Inferior parietal cortex (tissue), 1 donor: ENCODE data around the gene CELF1.
"Not testable (repeated sequence)": the region's sequence is repeated elsewhere in the genome, so short reads cannot be mapped to it uniquely, and the experiment has no call there.

Experiments used
- DNase-seq: peaks from one replicate; pipeline ENCODE4 v3.0.0-alpha.2; 2016; ENCODE audit errors: extremely low spot score

Gene CELF1

DNA sequence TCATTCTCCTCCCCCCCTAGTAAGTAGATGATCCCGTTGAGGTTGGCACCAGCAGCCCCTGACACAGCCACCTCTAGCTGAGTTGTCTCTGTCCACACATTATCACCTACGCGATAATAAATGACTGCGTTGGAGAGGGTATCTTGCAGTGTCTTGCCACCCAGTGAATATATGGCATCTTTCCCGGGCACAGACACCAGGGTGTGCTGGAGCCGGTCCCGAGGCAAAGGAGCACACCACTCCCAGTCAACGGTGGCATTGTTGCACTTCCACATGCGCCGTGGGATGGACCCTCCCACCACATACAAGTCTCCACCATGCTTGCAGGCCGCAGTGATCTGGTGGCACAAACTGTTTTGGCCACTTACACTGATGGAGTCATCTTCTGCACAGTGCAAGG, 20.4 kb upstream of the CELF1 start:
- DNase-seq, result peak; percentile 31

DNA sequence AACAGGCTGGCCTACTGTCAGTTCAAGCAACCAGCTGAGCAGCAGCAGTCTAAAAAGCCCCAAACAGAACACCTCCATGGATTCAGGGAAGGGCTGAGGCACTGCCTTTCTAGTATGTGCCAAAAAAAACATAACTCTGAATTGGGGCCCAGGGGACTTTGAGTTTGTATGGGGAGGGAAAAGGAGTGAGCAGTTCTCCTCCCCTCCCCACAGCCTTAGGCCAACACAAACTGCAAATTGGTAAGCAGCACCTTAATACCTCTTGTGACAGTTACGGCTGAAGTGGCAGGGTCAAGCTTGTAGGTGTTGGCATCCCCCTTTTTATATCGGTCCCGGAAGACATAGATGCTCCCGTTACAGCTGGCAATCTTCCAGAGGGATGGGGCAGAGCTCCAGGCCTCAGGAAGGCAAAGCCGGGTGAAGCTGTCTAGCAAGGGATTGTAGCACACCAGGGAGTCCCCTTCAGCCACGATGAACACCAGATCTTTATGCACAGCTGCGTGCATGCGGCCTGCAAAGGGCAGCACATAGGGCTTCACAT, 19.9 kb upstream of the CELF1 start:
- DNase-seq, result peak; percentile 17

DNA sequence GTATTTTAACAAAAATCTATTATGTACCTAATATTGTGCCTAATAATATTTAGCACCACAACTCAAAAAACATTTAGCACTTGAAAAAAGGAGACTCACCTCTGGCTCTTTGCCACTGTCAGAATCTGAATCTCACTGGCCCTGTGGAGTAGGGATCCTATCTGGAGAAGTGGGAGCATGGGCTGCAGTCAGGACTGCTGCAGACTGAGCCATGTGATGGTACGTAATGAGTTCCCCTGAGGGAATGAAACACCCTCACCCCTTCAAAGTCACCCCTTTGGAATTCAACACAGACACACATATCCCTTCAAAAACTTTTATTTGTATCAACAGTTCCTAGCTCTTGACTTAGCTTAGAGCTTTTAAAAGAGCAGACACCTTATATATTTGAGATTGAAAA, 19.0 kb upstream of the CELF1 start:
- DNase-seq, result no peak

DNA sequence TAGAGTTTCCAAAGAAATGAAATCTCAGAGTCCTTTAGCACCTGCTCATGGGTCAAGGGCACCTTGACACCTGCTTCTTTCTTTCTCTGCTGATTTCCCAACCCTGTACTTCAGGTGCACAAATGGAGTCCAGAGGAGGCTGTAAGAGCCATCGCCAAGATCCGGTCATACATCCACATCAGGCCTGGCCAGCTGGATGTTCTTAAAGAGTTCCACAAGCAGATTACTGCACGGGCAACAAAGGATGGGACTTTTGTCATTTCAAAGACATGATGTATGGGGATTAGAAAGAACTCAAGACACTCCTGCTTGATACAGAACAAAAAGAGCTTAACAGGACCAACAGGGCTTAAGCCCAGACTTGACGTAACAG, 18.4 kb upstream of the CELF1 start:
- no peak for DNase-seq

DNA sequence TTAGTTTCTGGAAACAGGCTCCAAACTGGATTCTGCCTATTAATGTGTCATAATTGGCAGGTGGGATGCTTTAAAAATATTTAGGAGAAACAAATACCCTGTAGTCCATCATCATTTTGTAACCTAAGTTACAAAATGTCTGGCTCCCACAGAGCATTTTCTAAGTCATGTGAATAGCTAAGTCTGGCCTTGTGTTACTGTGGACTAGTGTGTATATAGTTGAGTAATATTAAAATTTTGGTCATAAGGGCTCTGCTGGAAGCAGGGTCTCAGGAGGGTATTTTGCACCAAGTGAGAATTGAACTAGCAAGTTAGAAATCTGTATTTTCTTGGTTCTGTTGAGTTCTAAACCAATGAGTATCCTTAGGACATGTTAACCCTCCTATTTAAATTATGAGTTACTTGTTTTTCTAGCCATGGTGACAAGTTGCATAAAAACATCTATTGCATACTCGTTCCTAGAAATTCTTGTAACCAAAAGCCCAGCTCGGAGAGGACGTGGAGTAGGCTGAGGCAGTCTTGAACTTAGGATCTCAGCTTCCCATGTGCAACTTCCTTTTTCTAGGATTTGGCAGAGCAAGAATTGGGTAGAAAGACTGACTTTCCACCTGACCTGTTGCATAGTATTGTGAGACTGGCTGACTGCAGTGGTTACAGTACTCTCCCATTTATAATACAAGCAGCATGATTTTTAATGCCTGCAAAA, 17.9 kb upstream of the CELF1 start:
- DNase-seq, result no peak

DNA sequence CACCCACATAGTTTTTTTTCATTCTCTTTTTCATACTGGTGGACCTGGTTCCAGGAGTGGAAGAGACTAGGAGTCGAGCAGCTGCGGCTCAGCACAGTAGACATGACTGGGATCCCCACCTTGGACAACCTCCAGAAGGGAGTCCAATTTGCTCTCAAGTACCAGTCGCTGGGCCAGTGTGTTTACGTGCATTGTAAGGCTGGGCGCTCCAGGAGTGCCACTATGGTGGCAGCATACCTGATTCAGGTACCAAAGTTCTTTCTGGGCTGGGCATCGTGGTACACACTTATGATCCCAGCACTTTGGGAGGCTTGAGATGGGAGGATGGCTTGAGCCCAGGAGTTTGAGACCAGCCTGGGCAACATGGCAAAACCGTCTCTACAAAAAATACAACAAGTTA, 16.7 kb upstream of the CELF1 start:
- no peak for DNase-seq

DNA sequence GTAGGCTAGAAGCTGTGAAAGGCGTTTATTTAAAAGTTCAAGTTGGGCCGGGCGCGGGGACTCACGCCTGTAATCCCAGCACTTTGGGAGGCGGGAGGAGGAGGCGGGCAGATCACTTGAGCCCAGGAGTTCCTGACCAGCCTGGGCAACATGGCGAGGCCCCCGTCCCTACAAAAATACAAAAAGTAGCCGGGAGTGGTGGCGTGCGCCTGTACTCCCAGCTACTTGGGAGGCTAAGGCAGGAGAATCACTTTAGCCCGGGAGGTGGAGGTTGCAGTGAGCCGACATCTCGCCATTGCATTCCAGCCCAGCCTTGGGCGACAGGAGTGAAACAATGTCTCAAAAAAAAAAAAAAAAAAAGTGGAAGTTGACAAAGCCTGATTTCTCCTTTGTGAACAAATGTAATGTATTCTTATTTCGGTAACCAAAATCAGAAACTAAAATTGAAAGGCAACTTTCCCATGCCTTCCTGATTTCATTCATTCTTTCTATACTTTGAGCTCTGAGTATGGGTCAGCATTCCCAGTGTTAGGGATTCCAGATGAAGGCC, 13.3 kb upstream of the CELF1 start:
- DNase-seq, result no peak

DNA sequence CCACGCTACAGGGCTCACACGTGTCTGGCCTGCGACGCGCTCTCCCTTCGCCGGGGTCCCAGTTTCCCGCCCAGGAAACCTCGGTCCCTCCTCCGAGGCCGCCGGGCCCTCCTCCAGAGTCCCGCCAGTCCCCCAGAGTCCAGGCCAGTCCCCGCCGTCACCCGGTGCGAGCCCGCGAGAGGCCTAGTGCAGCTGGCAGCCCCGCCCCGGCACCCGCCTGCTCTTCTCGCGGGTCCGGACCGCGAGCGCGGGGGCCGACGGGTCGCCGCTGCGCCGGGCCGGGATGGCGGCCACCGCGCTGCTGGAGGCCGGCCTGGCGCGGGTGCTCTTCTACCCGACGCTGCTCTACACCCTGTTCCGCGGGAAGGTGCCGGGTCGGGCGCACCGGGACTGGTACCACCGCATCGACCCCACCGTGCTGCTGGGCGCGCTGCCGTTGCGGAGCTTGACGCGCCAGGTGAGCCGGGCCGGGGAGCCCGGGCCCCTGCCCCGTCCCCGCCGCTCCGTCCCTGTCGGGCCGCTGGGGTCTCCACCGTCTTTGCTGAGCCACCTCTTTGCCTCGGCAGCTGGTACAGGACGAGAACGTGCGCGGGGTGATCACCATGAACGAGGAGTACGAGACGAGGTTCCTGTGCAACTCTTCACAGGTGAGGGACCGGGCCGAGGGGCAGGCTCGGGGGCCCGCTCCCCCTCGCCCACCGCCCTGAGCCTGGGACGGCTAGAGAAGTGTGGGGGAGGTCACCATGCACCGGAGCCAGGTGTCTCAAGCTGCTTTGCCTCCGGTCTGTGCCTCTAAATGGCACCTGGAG, 12.6 kb upstream of the CELF1 start, which contains the start of gene PTPMT1:
TSS of gene PTPMT1 (plus strand) at position 260 of the 809 bp plus-strand sequence. CDS start at position 284, 24 bp downstream.
- peak; percentile 33 for DNase-seq

DNA sequence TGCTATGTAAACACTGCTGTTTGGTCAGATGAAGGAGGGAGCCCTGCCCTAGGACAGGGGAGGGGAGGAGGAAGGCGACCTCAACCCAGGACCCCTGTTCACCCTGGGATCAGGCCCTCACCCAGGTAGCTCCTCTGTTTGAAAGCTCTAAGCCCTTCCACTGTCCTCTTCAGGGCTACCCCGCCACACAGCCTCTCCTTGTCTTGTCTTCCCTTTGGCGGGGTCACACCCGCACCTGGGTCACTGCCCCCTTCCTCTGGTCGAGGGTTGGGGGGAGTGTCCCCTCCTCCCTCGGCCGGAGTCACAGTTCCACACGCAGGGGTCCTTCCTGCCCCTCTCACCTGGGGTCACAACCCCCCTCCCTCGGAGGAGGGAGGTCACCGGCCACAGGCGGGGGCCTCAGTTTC, 12.0 kb upstream of the CELF1 start:
- no peak for DNase-seq

DNA sequence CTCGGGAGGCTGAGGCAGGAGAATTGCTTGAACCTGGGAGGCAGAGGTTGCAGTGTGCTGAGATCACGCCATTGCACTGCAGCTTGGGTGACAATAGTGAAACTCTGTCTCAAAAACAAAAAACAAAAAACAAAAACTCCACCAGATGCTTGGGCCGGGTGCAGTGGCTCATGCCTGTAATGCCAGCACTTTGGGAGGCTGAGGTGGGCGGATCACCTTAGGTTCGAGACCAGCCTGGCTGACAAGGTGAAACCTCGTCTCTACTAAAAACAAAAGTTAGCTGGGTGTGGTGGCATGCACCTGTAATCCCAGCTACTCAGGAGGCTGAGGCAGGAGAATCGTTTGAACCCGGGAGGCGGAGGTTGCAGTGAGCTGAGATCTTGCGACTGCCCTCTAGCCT, 11.4 kb upstream of the CELF1 start:
- DNase-seq, result not testable (repeated sequence)

DNA sequence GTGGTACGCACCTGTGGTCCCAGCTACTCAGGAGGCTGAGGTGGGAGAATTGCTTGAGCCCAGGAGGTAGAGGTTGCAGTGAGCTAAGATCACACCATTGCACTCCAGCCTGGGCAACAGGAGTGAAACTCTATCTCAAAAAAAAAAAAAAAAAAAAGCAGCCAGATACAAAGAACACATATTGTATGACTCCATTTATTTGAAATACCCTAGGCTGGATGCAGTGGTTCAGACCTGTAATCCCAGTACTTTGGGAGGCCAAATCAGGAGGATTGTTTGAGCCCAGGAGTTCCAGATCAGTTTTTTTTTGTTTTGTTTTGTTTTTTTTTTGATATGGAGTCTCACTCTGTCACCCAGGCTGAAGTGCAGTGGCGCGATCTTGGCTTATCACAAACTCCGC, 9.5 kb upstream of the CELF1 start:
- not testable (repeated sequence) for DNase-seq

DNA sequence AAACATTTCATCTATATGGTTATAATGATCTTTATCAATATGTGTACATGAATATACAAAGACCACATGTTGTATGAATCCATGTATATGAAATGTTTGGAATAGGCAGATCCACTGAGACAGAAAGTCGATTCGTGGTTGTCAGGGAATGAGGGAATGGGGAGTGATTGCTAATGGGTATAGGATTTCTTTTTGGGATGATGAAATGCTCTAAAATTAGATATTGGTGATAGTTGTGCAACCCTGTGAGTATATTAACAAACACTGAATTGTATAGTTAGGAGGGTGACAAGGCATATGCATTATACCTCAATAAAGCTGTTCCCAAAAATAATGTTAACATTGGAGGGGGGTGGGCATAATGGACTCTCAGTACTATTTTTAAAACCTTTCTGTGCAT, 7.5 kb upstream of the CELF1 start:
- DNase-seq, result no peak

DNA sequence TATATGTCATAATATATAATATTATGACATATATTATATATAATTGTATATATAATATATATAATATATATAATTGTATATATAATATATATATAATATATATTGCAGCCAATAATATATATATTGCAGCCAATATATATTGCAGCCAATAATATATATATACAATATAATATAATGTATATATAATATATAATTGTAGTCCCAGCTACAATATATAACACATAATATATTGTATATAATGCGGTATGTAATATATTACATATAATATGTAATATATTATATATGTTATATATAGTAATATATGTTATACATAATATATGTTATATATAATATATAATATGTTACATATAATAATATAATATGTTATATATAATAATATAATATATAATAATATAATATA, 5.8 kb upstream of the CELF1 start:
- no peak for DNase-seq

DNA sequence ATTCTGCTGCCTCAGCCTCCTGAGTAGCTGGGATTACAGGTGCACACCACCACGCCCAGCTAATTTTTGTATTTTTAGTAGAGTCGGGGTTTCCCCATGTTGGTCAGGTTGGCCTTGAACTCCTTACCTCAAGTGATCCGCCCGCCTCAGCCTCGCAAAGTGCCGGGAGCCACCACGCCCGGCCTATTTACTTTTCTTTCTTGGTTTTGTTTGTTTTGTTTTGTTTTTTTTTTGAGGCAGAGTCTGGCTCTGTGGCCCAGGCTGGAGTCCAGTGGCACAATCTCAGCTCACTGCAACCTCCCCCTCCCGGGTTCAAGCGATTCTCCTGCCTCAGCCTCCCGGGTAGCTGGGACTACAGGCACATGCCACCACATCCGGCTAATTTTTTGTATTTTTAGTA, 4.1 kb upstream of the CELF1 start:
- not testable (repeated sequence) for DNase-seq

DNA sequence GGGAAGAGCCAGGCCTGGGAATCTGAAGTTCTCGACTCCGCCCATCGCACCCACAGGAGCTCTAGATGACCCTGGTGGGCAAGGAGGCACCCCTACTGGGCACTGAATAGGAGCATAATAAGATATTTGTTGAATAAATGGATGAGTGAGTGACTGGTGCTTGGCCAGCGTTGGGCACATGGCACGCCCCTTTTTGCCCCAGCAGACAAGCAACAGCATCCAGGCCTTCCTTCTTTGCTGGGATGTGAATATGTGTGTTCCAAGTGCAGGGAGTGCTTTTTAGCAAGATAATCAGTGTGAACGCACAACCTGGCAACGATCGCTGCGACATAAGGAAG, 443 bp upstream of the CELF1 start:
- no peak for DNase-seq

DNA sequence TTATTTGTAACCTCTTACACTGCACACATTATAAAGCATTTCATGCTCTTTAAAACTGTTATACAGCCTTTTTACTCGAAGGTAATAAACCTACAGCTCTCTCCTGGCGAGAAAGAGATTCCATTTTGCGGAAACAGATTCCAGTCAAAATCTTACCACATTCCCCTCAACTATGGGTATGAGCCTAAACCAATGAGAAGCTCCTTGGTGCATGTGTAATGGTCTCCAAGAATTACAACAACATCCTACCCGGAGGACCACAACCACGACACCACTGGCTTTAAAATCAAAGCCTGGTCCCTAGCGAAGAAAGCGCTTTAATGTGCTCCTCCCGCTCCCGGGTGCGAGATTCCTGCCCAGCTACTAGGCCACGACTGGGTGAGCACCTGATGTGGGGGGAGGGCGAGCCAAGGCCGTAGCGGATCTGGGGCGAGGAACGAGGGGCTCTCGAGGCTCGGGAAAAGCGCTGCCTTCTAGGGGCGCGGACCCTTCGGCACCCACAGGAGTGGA, 821 bp downstream of the CELF1 start:
- DNase-seq, result no peak

DNA sequence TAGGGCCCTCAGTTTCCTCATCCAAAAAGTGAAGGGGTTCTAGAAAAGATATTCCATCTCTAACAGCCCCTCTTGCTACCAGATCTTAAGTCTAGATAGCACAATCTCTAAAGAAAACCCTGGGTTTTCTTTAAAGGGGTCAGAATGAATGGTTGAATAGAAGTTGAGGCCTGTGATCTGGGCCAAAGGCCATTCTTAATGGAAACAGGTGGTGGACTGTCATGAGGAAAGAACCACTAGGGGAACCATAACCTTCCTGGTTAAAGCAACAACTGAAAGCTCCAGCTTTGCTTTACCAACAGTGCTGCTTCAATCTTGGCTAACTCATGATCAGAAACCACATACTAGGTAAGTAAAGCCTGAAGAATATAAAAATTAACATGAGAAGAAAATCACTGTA, 1.8 kb downstream of the CELF1 start:
- no peak for DNase-seq

DNA sequence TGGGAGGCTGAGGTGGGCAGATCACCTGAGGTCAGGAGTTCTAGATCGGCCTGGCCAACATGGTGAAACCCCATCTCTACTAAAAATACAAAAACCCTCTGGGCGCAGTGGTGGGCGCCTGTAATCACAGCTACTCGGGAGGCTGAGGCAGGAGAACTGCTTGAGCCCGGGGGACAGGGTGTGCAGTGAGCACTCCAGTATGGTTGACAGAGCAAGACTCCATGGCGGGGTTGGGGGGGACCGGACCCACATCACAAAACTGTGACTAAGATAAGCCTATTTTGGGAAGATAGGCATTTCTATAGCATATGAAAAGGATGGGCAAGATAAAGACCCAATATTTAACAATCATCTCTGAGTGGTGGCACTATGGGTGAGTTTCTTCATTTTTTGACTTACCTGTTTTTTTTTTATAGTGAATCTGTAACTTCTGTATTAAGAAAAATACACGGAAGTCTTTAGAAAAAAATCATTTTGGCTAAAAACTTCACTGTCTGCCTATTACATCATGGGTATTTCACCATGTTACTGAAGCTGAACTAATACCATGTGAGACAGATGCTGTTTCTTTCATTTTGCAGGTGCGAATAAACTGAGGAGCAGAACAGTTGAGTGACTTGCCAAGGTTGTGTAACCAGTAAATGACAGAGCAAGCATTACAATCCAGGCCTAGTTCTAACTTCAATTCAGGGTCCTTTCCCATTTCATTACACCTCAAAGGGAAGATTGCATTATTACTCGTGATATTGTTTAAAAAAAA, 2.5 kb downstream of the CELF1 start:
- DNase-seq, result no peak

DNA sequence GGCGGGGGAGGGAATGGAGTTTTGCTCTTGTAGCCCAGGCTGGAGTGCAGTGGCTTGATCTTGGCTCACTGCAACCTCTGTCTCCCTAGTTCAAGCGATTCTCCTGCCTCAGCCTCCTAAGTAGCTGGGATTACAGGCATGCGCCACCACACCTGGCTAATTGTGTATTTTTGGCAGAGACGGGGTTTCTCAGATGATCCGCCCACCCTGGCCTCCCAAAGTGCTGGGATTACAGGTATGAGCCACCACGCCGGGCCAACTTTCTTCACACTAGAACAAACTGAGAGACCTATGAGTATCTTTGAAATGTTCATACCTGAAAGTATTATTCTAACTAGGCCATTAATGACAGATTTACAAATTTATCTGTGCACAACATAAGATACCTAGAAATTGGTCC, 6.7 kb downstream of the CELF1 start:
- DNase-seq, result not testable (repeated sequence)

DNA sequence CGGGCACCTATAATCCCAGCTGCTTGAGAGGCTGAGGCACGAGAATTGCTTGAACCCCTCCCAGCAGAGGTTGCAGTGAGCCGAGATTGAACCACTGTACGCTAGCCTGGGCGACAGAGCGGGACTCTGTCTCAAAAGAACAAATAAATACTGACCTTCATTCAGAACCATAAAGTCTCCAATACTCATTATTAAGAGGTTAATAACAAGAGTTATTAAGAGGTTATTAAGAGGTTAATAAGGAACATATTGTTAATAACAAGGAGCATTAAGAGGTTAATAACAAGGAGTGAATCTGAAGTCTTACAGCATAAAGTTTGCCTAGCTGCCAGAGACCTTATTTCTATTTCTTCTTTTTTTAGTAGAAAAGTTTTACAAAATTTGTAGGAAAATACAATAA, 7.6 kb downstream of the CELF1 start:
- DNase-seq, result no peak

DNA sequence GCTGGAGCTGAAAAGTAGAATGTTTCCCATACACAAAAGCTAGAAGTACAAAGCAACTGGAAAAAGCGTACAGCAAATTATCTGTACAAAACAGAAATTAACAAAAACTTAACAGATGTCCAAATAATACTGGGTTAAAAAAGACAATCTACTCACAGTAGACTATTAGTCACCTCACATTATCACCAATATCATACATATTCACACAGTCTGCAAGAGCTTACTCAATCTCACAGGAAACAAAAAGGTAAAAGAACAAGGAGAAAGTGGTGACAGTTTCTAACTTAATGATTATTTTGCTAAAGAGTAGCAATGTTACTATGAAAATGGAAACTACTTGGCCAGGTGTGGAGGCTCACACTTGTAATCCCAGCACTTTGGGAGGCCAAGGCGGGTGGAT, 11.9 kb downstream of the CELF1 start:
- no peak for DNase-seq

DNA sequence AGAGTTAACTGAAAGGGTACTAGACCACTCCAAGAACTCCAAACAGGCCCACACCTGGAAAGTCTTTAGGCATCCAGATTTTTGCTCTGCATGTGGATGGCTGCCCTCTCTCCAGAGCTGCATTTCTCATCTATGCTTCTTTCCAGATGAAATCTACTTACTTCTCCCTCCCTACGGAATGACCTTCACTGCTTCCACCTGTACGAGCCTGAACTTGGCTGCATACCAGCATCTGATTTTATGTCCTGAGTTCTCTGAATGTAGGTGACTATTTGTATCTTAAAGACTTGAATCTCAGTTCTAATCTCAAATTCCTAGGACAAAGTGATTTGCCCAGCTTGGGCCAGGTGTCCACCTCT, 13.3 kb downstream of the CELF1 start:
- no peak for DNase-seq
